Testis (tissue), 2 donors: Measurements from ENCODE around the gene HSPB9.

Source experiments
- POLR2A ChIP-seq: fragments of 450-650 bp; IDR thresholded peaks from one replicate; pipeline ENCODE4 v1.6.1; 2017; ENCODE audit warnings: antibody characterized with exemption, mild to moderate bottlenecking, moderate library complexity
- TF ChIP-seq, protein P1 (sequence below), 3 experiments: fragments of 450-650 bp in 2 of 3; fragments of 200-600 bp in 1 of 3; sonication (generic) in 1 of 3; IDR thresholded peaks; one replicate each; pipeline ENCODE4 v1.5.1; 2016 to 2019; ENCODE audit warnings: antibody characterized with exemption in 3 of 3, mild to moderate bottlenecking in 2 of 3, moderate library complexity in 1 of 3

DNA sequence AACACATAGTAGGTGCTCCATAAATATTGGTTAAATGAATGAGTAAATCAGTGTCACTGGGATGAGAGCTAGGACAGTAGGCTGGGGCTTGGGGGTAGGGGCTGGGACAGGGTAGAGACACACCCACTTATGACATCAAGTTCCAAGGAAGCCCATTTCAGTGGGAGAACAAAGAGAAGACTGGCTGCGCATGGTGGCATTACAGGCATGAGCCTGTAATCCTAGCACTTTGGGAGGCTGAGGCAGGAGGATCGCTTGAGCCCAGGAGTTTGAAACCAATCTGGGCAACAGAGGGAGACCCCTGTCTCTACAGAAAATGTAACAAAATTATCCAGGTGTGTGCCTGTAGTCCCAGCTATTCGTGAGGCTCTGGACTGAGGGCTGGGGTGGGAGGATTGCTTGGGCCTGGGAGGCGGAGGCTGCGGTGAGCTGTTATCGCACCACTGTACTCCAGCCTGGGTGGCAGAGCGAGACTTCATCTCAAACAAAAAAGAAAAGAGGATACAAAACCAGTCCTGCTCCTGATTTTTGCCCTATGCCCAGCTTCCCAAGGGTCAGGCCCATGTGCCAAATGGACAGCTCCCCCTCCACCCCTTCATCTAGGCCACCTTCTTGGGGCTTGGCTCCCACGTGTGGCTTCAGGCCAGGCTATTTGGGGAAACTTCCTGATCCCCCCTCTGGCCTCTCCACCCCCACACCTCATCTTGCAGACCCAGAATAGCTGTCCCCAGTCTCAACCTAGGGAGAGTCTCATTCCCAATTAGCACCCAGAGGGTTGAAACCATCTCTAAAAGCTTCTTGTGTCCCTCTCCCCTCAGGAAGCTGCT is 31.4 kb upstream of the HSPB9 start:
- TF ChIP-seq, protein P1, sequence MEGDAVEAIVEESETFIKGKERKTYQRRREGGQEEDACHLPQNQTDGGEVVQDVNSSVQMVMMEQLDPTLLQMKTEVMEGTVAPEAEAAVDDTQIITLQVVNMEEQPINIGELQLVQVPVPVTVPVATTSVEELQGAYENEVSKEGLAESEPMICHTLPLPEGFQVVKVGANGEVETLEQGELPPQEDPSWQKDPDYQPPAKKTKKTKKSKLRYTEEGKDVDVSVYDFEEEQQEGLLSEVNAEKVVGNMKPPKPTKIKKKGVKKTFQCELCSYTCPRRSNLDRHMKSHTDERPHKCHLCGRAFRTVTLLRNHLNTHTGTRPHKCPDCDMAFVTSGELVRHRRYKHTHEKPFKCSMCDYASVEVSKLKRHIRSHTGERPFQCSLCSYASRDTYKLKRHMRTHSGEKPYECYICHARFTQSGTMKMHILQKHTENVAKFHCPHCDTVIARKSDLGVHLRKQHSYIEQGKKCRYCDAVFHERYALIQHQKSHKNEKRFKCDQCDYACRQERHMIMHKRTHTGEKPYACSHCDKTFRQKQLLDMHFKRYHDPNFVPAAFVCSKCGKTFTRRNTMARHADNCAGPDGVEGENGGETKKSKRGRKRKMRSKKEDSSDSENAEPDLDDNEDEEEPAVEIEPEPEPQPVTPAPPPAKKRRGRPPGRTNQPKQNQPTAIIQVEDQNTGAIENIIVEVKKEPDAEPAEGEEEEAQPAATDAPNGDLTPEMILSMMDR (IDR thresholded peaks at IDR 0.05): no peak
- TF ChIP-seq POLR2A: no peak
